Upper lobe of left lung (tissue), 6 donors: ENCODE results near the gene CLASP1. TPM values are rescaled to one million over a fixed set of nuclear protein-coding genes. Genes with fewer than 3 reads are reported as not detected.

ENCODE experiments used
- ATAC-seq, 2 donors: fragments of 200-7000 bp; cut with Tn5 transposase; one replicate each; pipeline ENCODE4 v1.9.1; 2022; ENCODE audit warnings: mild to moderate bottlenecking in 2 of 2, moderate library complexity in 2 of 2; ENCODE audit not compliant: low FRiP score in 2 of 2
- DNase-seq, 2 donors: peaks; one replicate each; pipeline ENCODE4 v3.0.0-alpha.2; 2019 to 2020
- H3K27ac ChIP-seq, 4 donors: fragments of 200-600 bp; sonication (generic); one replicate each; pipeline ENCODE4 v1.5.1; 2016 to 2019
- H3K27me3 ChIP-seq, 4 donors: fragments of 200-600 bp; sonication (generic); one replicate each; pipeline ENCODE4 v1.5.1; 2017 to 2019
- H3K36me3 ChIP-seq, 4 donors: fragments of 200-600 bp; sonication (generic); one replicate each; pipeline ENCODE4 v1.5.1; 2016 to 2019
- H3K4me1 ChIP-seq, 4 donors: fragments of 200-600 bp; sonication (generic); one replicate each; pipeline ENCODE4 v1.5.1; 2018 to 2019
- H3K4me3 ChIP-seq, 4 donors: fragments of 200-600 bp; sonication (generic); one replicate each; pipeline ENCODE4 v1.5.1; 2017 to 2019; ENCODE audit warnings: mild to moderate bottlenecking in 2 of 4, moderate library complexity in 1 of 4
- H3K9me3 ChIP-seq, 4 donors: fragments of 200-600 bp; sonication (generic); one replicate each; pipeline ENCODE4 v1.5.1; 2018 to 2019
- EP300 ChIP-seq, 4 donors: sonication (generic); formaldehyde crosslinking; IDR thresholded peaks; one replicate each; pipeline ENCODE4 v1.5.1; 2017; ENCODE audit warnings: antibody characterized with exemption in 4 of 4, control low read depth in 2 of 4
- POLR2A ChIP-seq, 4 donors: fragments of 450-650 bp; IDR thresholded peaks; one replicate each; pipeline ENCODE4 v1.5.1; 2016 to 2017; ENCODE audit warnings: antibody characterized with exemption in 4 of 4, mild to moderate bottlenecking in 2 of 4
- POLR2AphosphoS5 ChIP-seq, 2 donors: sonication (generic); formaldehyde crosslinking; IDR thresholded peaks; one replicate each; pipeline ENCODE4 v1.5.1; 2017; ENCODE audit warnings: antibody characterized with exemption in 2 of 2
- WGBS, 2 donors: methylation state at CpG; one replicate each; pipeline ENCODE4 v1.1.5; 2017 to 2018; 5-methylcytosine and 5-hydroxymethylcytosine counted together
- total RNA-seq, 6 donors: library from RNA; depleted of rRNA in 4 of 6; stranded (reverse); fragments of >200 nt in 4 of 6; gene quantifications; one replicate each; pipeline versions ENCODE4 v1.1.0 to v1.2.1, GENCODE V29; 2016 to 2021
- TF ChIP-seq, protein P1 (sequence below), 6 experiments: fragments of 450-650 bp in 4 of 6; fragments of 200-600 bp in 2 of 6; sonication (generic) in 2 of 6; IDR thresholded peaks; one replicate each; pipeline ENCODE4 v1.5.1; 2016 to 2019; ENCODE audit warnings: antibody characterized with exemption in 6 of 6
- donor health status: DM: no; HTN: no; CAD: no; lungs with moderate emphysema.
- donor health status: DM: no; HTN: yes; CAD: no; lungs with severe emphysema.

CLASP1 gene
- total RNA-seq, 6 donors from 2014 or later: 36.3 to 95.3 (median 46.8) TPM

DNA sequence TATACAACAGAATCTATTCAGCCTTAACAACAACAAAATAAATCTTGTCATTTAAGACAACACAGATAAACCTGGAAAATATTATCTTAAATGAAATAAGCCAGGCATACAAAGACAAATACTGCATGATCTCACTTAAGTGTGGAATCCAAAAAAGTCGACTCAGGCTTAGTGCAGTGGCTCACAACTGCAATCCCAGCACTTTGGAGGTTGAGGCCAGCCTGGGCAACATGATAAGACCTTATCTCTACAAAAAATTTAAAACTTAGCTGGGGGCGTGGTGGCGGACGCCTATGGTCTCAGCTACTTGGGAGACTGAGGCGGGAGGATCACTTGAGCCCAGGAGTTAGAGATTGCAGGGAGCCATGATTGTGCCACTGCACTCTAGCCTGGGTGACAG is 193.8 kb downstream of the CLASP1 start:
- Histone ChIP-seq H3K27me3 (no peaks in the 10 kb centered on the region), H3K36me3 (peaks cover 0 to 86% (median 34%) of the 10 kb centered on the region in 4 donors), H3K27ac (no peak overlapping the region), H3K4me1 (no peaks in the 10 kb centered on the region), H3K4me3 (no peak overlapping the region), H3K9me3 (no peaks in the 10 kb centered on the region)
- no peak for TF ChIP-seq POLR2A (IDR thresholded peaks at IDR 0.05)
- no peak for TF ChIP-seq POLR2AphosphoS5 (IDR thresholded peaks at IDR 0.05)
- TF ChIP-seq EP300 (IDR thresholded peaks at IDR 0.05): no peak
- TF ChIP-seq, protein P1, sequence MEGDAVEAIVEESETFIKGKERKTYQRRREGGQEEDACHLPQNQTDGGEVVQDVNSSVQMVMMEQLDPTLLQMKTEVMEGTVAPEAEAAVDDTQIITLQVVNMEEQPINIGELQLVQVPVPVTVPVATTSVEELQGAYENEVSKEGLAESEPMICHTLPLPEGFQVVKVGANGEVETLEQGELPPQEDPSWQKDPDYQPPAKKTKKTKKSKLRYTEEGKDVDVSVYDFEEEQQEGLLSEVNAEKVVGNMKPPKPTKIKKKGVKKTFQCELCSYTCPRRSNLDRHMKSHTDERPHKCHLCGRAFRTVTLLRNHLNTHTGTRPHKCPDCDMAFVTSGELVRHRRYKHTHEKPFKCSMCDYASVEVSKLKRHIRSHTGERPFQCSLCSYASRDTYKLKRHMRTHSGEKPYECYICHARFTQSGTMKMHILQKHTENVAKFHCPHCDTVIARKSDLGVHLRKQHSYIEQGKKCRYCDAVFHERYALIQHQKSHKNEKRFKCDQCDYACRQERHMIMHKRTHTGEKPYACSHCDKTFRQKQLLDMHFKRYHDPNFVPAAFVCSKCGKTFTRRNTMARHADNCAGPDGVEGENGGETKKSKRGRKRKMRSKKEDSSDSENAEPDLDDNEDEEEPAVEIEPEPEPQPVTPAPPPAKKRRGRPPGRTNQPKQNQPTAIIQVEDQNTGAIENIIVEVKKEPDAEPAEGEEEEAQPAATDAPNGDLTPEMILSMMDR (IDR thresholded peaks at IDR 0.05): no peak
- ATAC-seq (no peak), DNase-seq (no peak)
- WGBS, 2 donors: 91 to 97% methylated on average over 5 of the region's 5 CpGs

GRCh38 chr2:121454549-121455090 is 194.6 kb downstream of the CLASP1 start:
- Histone ChIP-seq H3K9me3 (no peaks in the 10 kb centered on the region), H3K27me3 (no peaks in the 10 kb centered on the region), H3K36me3 (peaks cover 0 to 86% (median 33%) of the 10 kb centered on the region in 4 donors), H3K4me1 (no peaks in the 10 kb centered on the region), H3K27ac (no peak overlapping the region), H3K4me3 (no peak overlapping the region)
- no peak for ATAC-seq
- DNase-seq: no peak
- 94 to 95% methylated on average over 7 of the region's 7 CpGs for WGBS, 2 donors
- TF ChIP-seq POLR2A (IDR thresholded peaks at IDR 0.05): no peak
- no peak for TF ChIP-seq EP300 (IDR thresholded peaks at IDR 0.05)
- TF ChIP-seq, protein P1 (IDR thresholded peaks at IDR 0.05): no peak

DNA sequence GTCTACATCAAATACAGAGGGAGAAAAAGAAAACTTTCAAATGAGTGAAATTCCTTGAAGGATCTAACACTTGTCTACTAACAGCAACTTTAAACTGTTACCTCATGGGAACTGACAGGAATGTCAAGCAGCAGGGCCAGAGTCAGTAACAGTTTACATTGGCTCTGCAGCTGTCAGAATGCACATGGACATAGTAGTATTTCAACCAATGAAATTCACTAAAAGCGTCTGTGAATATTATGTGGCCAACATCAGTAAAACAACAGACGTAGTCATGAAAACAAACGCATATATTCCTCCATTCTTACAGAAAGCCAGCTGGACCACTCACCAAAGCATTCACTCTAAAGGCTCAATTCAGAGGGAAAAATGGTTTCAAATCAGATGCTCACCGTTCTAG is 197.9 kb downstream of the CLASP1 start:
- H3K4me1 ChIP-seq: no peaks in the 10 kb centered on the region
- H3K27ac ChIP-seq: no peak overlapping the region
- no peaks in the 10 kb centered on the region for H3K9me3 ChIP-seq
- ATAC-seq: no peak
- H3K36me3 ChIP-seq: peaks cover 27 to 87% (median 55%) of the 10 kb centered on the region in 4 donors
- no peak for TF ChIP-seq POLR2AphosphoS5 (IDR thresholded peaks at IDR 0.05)
- TF ChIP-seq, protein P1 (IDR thresholded peaks at IDR 0.05): no peak
- TF ChIP-seq POLR2A (IDR thresholded peaks at IDR 0.05): no peak
- no peak for TF ChIP-seq EP300 (IDR thresholded peaks at IDR 0.05)
- H3K4me3 ChIP-seq: no peak overlapping the region
- WGBS, 2 donors: 69 to 87% methylated on average over 4 of the region's 4 CpGs
- no peaks in the 10 kb centered on the region for H3K27me3 ChIP-seq
- DNase-seq: no peak

GRCh38 chr2:121450301-121450700 is 199.0 kb downstream of the CLASP1 start:
- Histone ChIP-seq H3K9me3 (no peaks in the 10 kb centered on the region), H3K27me3 (no peaks in the 10 kb centered on the region), H3K4me3 (no peak overlapping the region), H3K4me1 (no peaks in the 10 kb centered on the region), H3K27ac (no peak overlapping the region), H3K36me3 (peaks cover 34 to 87% (median 60%) of the 10 kb centered on the region in 4 donors)
- 89 to 90% methylated on average over 4 of the region's 4 CpGs for WGBS, 2 donors
- ATAC-seq (no peak), DNase-seq (no peak)
- TF ChIP-seq, protein P1 (IDR thresholded peaks at IDR 0.05): no peak
- no peak for TF ChIP-seq EP300 (IDR thresholded peaks at IDR 0.05)
- no peak for TF ChIP-seq POLR2AphosphoS5 (IDR thresholded peaks at IDR 0.05)
- TF ChIP-seq POLR2A (IDR thresholded peaks at IDR 0.05): no peak

- no peaks in the 10 kb centered on the region for H3K4me1 ChIP-seq
- no peak overlapping the region for H3K27ac ChIP-seq
- H3K27me3 ChIP-seq: no peaks in the 10 kb centered on the region
- WGBS, 2 donors: 87 to 94% methylated on average over 8 of the region's 8 CpGs
- no peaks in the 10 kb centered on the region for H3K9me3 ChIP-seq
- TF ChIP-seq POLR2AphosphoS5 (IDR thresholded peaks at IDR 0.05): no peak
- TF ChIP-seq, protein P1 (IDR thresholded peaks at IDR 0.05): no peak
- ATAC-seq (no peak), DNase-seq (no peak)
- peaks cover 34 to 92% (median 55%) of the 10 kb centered on the region in 4 donors for H3K36me3 ChIP-seq
- H3K4me3 ChIP-seq: no peak overlapping the region
These were observed 202.5 kb downstream of the CLASP1 start for GRCh38 chr2:121446647-121447241.
